Measurements from ENCODE around the gene OST4.

OST4 gene

DNA sequence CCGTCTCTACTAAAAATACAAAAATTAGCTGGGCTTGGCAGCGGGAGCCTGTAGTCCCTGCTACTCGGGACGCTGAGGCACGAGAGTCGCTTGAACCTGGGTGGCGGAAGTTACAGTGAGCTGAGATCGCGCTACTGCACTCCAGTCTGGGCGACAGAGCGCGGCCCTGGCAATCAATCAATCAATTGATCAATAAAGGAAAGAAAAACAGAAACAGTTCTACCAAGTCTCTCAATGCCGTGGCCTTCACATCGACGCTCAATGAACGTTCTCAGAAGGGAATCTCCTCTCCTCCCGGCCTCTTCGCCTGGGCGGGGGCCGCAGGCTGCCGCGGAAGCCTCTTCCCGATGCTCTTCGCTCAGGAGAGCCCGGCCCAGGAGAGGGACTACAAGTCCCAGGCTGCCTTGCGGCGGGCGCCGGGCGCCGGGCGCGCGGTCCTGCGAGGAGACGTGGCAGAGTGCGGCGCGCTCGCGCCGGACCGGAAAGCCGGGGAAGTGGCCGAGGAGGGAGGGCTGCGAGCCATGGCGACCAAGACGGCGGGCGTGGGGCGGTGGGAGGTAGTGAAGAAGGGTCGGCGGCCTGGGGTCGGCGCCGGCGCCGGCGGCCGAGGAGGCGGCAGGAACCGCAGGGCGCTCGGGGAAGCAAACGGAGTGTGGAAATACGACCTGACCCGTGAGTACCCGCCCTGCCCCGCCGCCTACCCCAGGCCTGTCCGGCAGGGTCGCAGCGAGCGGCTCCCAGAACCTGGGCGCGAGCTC lies 38.8 kb downstream of the OST4 start, which contains the start of gene TMEM214:
TSS of gene TMEM214 (plus strand) at position 471 of the 758 bp plus-strand sequence. CDS start at position 522, 51 bp downstream.
- Histone ChIP-seq H3K9me2 (replicated peaks; ENCODE audit: insufficient read depth, low read length) (no peaks in the 10 kb centered on the region), H3K27me3 (replicated peaks; ENCODE audit: insufficient read depth, low read length) (no peaks in the 10 kb centered on the region), H3K9me3 (replicated peaks; ENCODE audit: insufficient read depth, low read length) (no peaks in the 10 kb centered on the region), H3K4me2 (ENCODE audit: low read depth, low read length) (peak within 1 kb of the TSS; percentile 92), H2AFZ (ENCODE audit: low read length) (peak within 1 kb of the TSS; percentile 99), H4K20me1 (ENCODE audit: insufficient read depth, low read length) (no peaks in the 10 kb centered on the region), H3K79me2 (ENCODE audit: low read length) (peaks cover 45% of the 10 kb centered on the region), H3F3A (ENCODE audit: insufficient read depth, low read length) (no peaks in the 10 kb centered on the region), H3K9ac (ENCODE audit: low read length) (peak within 1 kb of the TSS; percentile 86), H3K36me3 (replicated peaks; ENCODE audit: insufficient read depth, low read length) (peaks cover 6% of the 10 kb centered on the region), H3K27ac (ENCODE audit: low read length) (peak within 1 kb of the TSS; percentile 25; the same call in 1 of the 2 replicates), H3K4me3 (ENCODE audit: low read length) (peak within 1 kb of the TSS; percentile 94), H3K4me1 (ENCODE audit: low read length) (peaks cover 5% of the 10 kb centered on the region)
- TF ChIP-seq, protein P1, sequence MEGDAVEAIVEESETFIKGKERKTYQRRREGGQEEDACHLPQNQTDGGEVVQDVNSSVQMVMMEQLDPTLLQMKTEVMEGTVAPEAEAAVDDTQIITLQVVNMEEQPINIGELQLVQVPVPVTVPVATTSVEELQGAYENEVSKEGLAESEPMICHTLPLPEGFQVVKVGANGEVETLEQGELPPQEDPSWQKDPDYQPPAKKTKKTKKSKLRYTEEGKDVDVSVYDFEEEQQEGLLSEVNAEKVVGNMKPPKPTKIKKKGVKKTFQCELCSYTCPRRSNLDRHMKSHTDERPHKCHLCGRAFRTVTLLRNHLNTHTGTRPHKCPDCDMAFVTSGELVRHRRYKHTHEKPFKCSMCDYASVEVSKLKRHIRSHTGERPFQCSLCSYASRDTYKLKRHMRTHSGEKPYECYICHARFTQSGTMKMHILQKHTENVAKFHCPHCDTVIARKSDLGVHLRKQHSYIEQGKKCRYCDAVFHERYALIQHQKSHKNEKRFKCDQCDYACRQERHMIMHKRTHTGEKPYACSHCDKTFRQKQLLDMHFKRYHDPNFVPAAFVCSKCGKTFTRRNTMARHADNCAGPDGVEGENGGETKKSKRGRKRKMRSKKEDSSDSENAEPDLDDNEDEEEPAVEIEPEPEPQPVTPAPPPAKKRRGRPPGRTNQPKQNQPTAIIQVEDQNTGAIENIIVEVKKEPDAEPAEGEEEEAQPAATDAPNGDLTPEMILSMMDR (IDR thresholded peaks at IDR 0.05; ENCODE audit: low read length) = no peak
- TF ChIP-seq EZH2phosphoT487 (IDR thresholded peaks at IDR 0.05; ENCODE audit: low read length) (no peak), EZH2 (optimal IDR thresholded peaks at IDR 0.05; ENCODE audit: low read depth, low read length) (no peak)
- DNase-seq = peak; percentile 81

DNA sequence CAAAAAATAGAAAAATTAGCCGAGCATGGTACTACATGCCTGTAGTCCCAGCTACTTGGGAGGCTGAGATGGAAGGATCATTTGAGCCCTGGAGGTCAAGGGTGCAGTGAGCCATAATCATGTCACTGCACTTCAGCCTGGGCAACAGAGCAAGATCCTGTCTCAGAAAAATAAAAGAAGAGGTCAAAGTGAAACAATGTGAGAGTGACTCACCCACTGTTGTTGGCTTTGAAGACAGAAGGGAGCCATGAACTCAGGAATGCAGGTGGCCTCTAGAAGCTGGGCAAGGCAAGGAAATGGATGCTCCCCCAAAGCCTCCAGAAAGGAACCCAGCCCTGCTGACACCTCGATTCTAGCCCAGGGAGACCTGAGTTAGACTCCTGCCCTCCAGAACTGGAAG lies 42.4 kb downstream of the OST4 start:
- H3K36me3 ChIP-seq (replicated peaks; ENCODE audit: insufficient read depth, low read length) = no peaks in the 10 kb centered on the region
- no peaks in the 10 kb centered on the region for H3K27me3 ChIP-seq (replicated peaks; ENCODE audit: insufficient read depth, low read length)
- H3K4me2 ChIP-seq (ENCODE audit: low read depth, low read length) = no peak overlapping the region
- H3K4me1 ChIP-seq (ENCODE audit: low read length) = peaks cover 1% of the 10 kb centered on the region
- no peaks in the 10 kb centered on the region for H4K20me1 ChIP-seq (ENCODE audit: insufficient read depth, low read length)
- H3K9me3 ChIP-seq (replicated peaks; ENCODE audit: insufficient read depth, low read length) = no peaks in the 10 kb centered on the region
- no peak for DNase-seq
- H3K4me3 ChIP-seq (ENCODE audit: low read length) = no peak overlapping the region
- no peaks in the 10 kb centered on the region for H3K9me2 ChIP-seq (replicated peaks; ENCODE audit: insufficient read depth, low read length)
- H3K79me2 ChIP-seq (ENCODE audit: low read length) = peaks cover 16% of the 10 kb centered on the region
- H3K9ac ChIP-seq (ENCODE audit: low read length) = no peak overlapping the region
- no peaks in the 10 kb centered on the region for H3F3A ChIP-seq (ENCODE audit: insufficient read depth, low read length)
- no peak overlapping the region for H3K27ac ChIP-seq (ENCODE audit: low read length)
- TF ChIP-seq, protein P1 (IDR thresholded peaks at IDR 0.05; ENCODE audit: low read length) = no peak
- TF ChIP-seq EZH2phosphoT487 (IDR thresholded peaks at IDR 0.05; ENCODE audit: low read length) = no peak
- H2AFZ ChIP-seq (ENCODE audit: low read length) = no peak overlapping the region

DNA sequence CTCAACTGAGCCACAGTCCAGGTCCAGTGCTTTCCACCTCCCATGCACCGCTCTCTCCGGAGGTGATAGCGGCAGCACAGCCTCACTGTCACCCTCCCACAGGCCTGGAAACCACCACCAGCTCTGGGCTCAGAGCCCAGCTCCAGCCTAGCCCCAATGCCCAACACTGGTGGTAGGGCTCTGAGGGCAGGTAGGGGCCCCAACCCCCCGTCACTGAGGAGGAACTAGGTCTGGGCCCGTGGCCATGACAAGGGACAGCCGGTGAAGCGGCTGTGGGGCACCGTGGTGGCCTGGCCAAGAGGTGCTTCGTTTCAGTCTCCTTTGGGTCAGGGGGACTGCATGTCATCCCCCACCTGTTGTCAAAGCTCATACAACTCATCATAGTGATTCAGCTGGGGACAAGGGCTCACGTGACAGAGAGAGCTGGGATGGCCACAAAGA lies 44.2 kb downstream of the OST4 start:
- H3K79me2 ChIP-seq (ENCODE audit: low read length) = no peaks in the 10 kb centered on the region

More for the DNA sequence above, 44.2 kb downstream of the OST4 start:
- Histone ChIP-seq H4K20me1 (ENCODE audit: insufficient read depth, low read length) (no peaks in the 10 kb centered on the region), H3K9ac (ENCODE audit: low read length) (no peak overlapping the region), H2AFZ (ENCODE audit: low read length) (no peak overlapping the region), H3K4me2 (ENCODE audit: low read depth, low read length) (no peak overlapping the region), H3K27ac (ENCODE audit: low read length) (no peak overlapping the region), H3K9me2 (replicated peaks; ENCODE audit: insufficient read depth, low read length) (no peaks in the 10 kb centered on the region), H3K4me3 (ENCODE audit: low read length) (no peak overlapping the region), H3K4me1 (ENCODE audit: low read length) (no peaks in the 10 kb centered on the region), H3K36me3 (replicated peaks; ENCODE audit: insufficient read depth, low read length) (no peaks in the 10 kb centered on the region), H3F3A (ENCODE audit: insufficient read depth, low read length) (no peaks in the 10 kb centered on the region), H3K27me3 (replicated peaks; ENCODE audit: insufficient read depth, low read length) (no peaks in the 10 kb centered on the region), H3K9me3 (replicated peaks; ENCODE audit: insufficient read depth, low read length) (no peaks in the 10 kb centered on the region)
- no peak for DNase-seq
- TF ChIP-seq, protein P1 (IDR thresholded peaks at IDR 0.05; ENCODE audit: low read length) = no peak
- no peak for TF ChIP-seq EZH2phosphoT487 (IDR thresholded peaks at IDR 0.05; ENCODE audit: low read length)
- no peak for TF ChIP-seq EZH2 (optimal IDR thresholded peaks at IDR 0.05; ENCODE audit: low read depth, low read length)
